DND-41 (cell line): ENCODE measurements around the gene PIAS1.

Source experiments
- ATAC-seq: fragments of 200-7000 bp; cut with Tn5 transposase; 3 replicates; pipeline ENCODE4 v1.9.1; 2021; ENCODE audit warnings: low read depth; ENCODE audit not compliant: insufficient read depth
- DNase-seq: peaks from one replicate; pipeline ENCODE4 v3.0.0-alpha.2; 2020
- H2AFZ ChIP-seq: 2 replicates; pipeline ENCODE4 v1.6.0; 2012; ENCODE audit warnings: low read depth, low read length
- H3K27ac ChIP-seq: 2 replicates; pipeline ENCODE4 v1.5.1; 2012; ENCODE audit warnings: low read length, inconsistent platforms
- H3K27me3 ChIP-seq: fragments of 200-600 bp; sonication (generic); 2 replicates; pipeline ENCODE4 v1.6.0; 2012; ENCODE audit warnings: low read length, mild to moderate bottlenecking, inconsistent platforms; ENCODE audit not compliant: insufficient read depth, poor library complexity
- H3K36me3 ChIP-seq: 2 replicates; pipeline ENCODE4 v1.5.1; 2012; ENCODE audit warnings: low read length, inconsistent platforms; ENCODE audit not compliant: insufficient read depth
- H3K4me1 ChIP-seq: 2 replicates; pipeline ENCODE4 v1.5.1; 2012; ENCODE audit warnings: mild to moderate bottlenecking, low read length; ENCODE audit not compliant: insufficient read depth
- H3K4me2 ChIP-seq: 2 replicates; pipeline ENCODE4 v1.6.0; 2012; ENCODE audit warnings: mild to moderate bottlenecking, moderate library complexity, low read length, inconsistent platforms; ENCODE audit not compliant: insufficient read depth
- H3K4me3 ChIP-seq, 2 experiments: fragments of 200-600 bp in 1 of 2; shearing (Covaris generic) in 1 of 2; 2 replicates each; pipeline ENCODE4 v1.5.1; 2012 to 2016; ENCODE audit warnings: inconsistent platforms in 2 of 2, low read length in 2 of 2, mild to moderate bottlenecking in 2 of 2, low read depth in 1 of 2, moderate library complexity in 1 of 2
- H3K79me2 ChIP-seq: 2 replicates; pipeline ENCODE4 v1.6.0; 2012; ENCODE audit warnings: low read length, inconsistent platforms; ENCODE audit not compliant: insufficient read depth
- H3K9ac ChIP-seq: 2 replicates; pipeline ENCODE4 v1.6.0; 2012; ENCODE audit warnings: low read depth, mild to moderate bottlenecking, inconsistent platforms, low read length, moderate library complexity
- H3K9me3 ChIP-seq: 2 replicates; pipeline ENCODE4 v1.5.1; 2012; ENCODE audit warnings: low read length, moderate library complexity, mild to moderate bottlenecking, inconsistent platforms; ENCODE audit not compliant: insufficient read depth, severe bottlenecking
- H4K20me1 ChIP-seq: 2 replicates; pipeline ENCODE4 v1.6.0; 2012; ENCODE audit warnings: low read length; ENCODE audit not compliant: insufficient read depth
- CTCF ChIP-seq: IDR thresholded peaks from 2 replicates; pipeline ENCODE4 v1.5.1; 2012; ENCODE audit warnings: borderline replicate concordance, low read length, moderate library complexity, mild to moderate bottlenecking; ENCODE audit not compliant: poor library complexity, severe bottlenecking; ENCODE audit errors: extremely low read depth
- EZH2 ChIP-seq: IDR thresholded peaks from 3 replicates; pipeline ENCODE4 v1.6.1; 2012; ENCODE audit warnings: borderline replicate concordance, low read depth, mild to moderate bottlenecking, moderate library complexity, low read length, inconsistent platforms; ENCODE audit not compliant: severe bottlenecking

Gene PIAS1

GRCh38 chr15:68081869-68082505 is 27.9 kb downstream of the PIAS1 start:
- H3K27me3 ChIP-seq = no peaks in the 10 kb centered on the region
- no peak overlapping the region for H3K9ac ChIP-seq
- ATAC-seq = no peak
- no peak overlapping the region for H3K4me3 ChIP-seq
- H3K79me2 ChIP-seq = peaks cover 98% of the 10 kb centered on the region
- no peak for DNase-seq
- TF ChIP-seq EZH2 (no peak), CTCF (no peak)
- H3K27ac ChIP-seq = no peak overlapping the region
- H3K4me1 ChIP-seq = no peaks in the 10 kb centered on the region
- peaks cover 5% of the 10 kb centered on the region for H3K36me3 ChIP-seq
- no peak overlapping the region for H3K4me2 ChIP-seq
- H4K20me1 ChIP-seq = peaks cover 76% of the 10 kb centered on the region
- no peaks in the 10 kb centered on the region for H3K9me3 ChIP-seq
- no peak overlapping the region for H2AFZ ChIP-seq

GRCh38 chr15:68082735-68083134 is 28.6 kb downstream of the PIAS1 start:
- peaks cover 98% of the 10 kb centered on the region for H3K79me2 ChIP-seq
- peaks cover 69% of the 10 kb centered on the region for H4K20me1 ChIP-seq
- no peak overlapping the region for H3K27ac ChIP-seq
- DNase-seq (no peak), ATAC-seq (no peak)
- TF ChIP-seq EZH2 (no peak), CTCF (no peak)
- H2AFZ ChIP-seq = no peak overlapping the region
- H3K4me2 ChIP-seq = no peak overlapping the region
- no peaks in the 10 kb centered on the region for H3K27me3 ChIP-seq
- H3K4me3 ChIP-seq = no peak overlapping the region
- peaks cover 13% of the 10 kb centered on the region for H3K36me3 ChIP-seq
- no peaks in the 10 kb centered on the region for H3K9me3 ChIP-seq
- H3K4me1 ChIP-seq = no peaks in the 10 kb centered on the region
- no peak overlapping the region for H3K9ac ChIP-seq

- Histone ChIP-seq H3K9ac (no peak overlapping the region), H4K20me1 (peaks cover 64% of the 10 kb centered on the region), H3K9me3 (no peaks in the 10 kb centered on the region), H3K27me3 (no peaks in the 10 kb centered on the region), H2AFZ (no peak overlapping the region), H3K4me1 (no peaks in the 10 kb centered on the region), H3K36me3 (peaks cover 17% of the 10 kb centered on the region), H3K79me2 (peaks cover 98% of the 10 kb centered on the region), H3K4me2 (no peak overlapping the region), H3K27ac (no peak overlapping the region), H3K4me3 (no peak overlapping the region)
- TF ChIP-seq EZH2 (no peak), CTCF (no peak)
- ATAC-seq (no peak), DNase-seq (no peak)
Observed at GRCh38 chr15:68083463-68083862, 29.3 kb downstream of the PIAS1 start.

GRCh38 chr15:68085052-68085451 is 30.9 kb downstream of the PIAS1 start:
- DNase-seq = no peak
- peaks cover 96% of the 10 kb centered on the region for H3K79me2 ChIP-seq
- ATAC-seq = no peak
- H3K27me3 ChIP-seq = no peaks in the 10 kb centered on the region
- H3K4me2 ChIP-seq = no peak overlapping the region
- H4K20me1 ChIP-seq = peaks cover 53% of the 10 kb centered on the region; the same call in 1 of the 2 replicates
- no peak overlapping the region for H3K4me3 ChIP-seq
- no peaks in the 10 kb centered on the region for H3K9me3 ChIP-seq
- no peak overlapping the region for H3K27ac ChIP-seq
- peaks cover 23% of the 10 kb centered on the region for H3K36me3 ChIP-seq
- no peak overlapping the region for H3K9ac ChIP-seq
- TF ChIP-seq CTCF = no peak
- no peak for TF ChIP-seq EZH2
- H3K4me1 ChIP-seq = no peaks in the 10 kb centered on the region
- no peak overlapping the region for H2AFZ ChIP-seq
